ENCODE results near the gene ZNF480.

- no peak for TF ChIP-seq CTCF (conservative IDR thresholded peaks at IDR 0.05 in 1 of 2, IDR thresholded peaks at IDR 0.05 in 1 of 2; ENCODE audit: extremely low read depth in 1 of 2, insufficient read depth in 1 of 2, low read depth in 1 of 2, low read length in 2 of 2)
- TF ChIP-seq EZH2 (IDR thresholded peaks at IDR 0.05; ENCODE audit: borderline replicate concordance, low read length), result no peak
Observed at GRCh38 chr19:52296400-52296772, 583 bp upstream of the ZNF480 start.
